Keratinocyte (primary cell): ENCODE measurements around the gene SNRPD3. TPM values are rescaled to one million over a fixed set of nuclear protein-coding genes. Genes with fewer than 3 reads are reported as not detected.
A peak's percentile ranks its signal among the peaks of the same experiment; 100 is the strongest.
"Not testable (repeated sequence)": the region's sequence is repeated elsewhere in the genome, so short reads cannot be mapped to it uniquely, and the experiment has no call there.

Experiments
- DNase-seq: peaks from one replicate; pipeline ENCODE4 v3.0.0-alpha.2; 2011; ENCODE audit warnings: low read depth, missing footprints, low spot score
- FAIRE-seq: peaks from 2 replicates; lab custom pipeline; 2011; peaks lifted over from hg19 to GRCh38; lab: Jason Lieb, UNC
- H2AFZ ChIP-seq: 2 replicates; pipeline ENCODE4 v1.6.0; 2012; ENCODE audit warnings: low read length, control low read depth, inconsistent platforms; ENCODE audit not compliant: control insufficient read depth
- H3K27ac ChIP-seq: 2 replicates; pipeline ENCODE4 v1.5.1; 2011; ENCODE audit warnings: low read length; ENCODE audit not compliant: control insufficient read depth, insufficient read depth
- H3K27me3 ChIP-seq: 3 replicates; pipeline ENCODE4 v1.6.0; 2011; ENCODE audit warnings: low read length; ENCODE audit not compliant: control insufficient read depth, insufficient read depth; ENCODE audit errors: extremely low read depth
- H3K36me3 ChIP-seq, 2 experiments: 2 replicates in 1 of 2; 3 replicates in 1 of 2; pipeline ENCODE4 v1.5.1; 2011; ENCODE audit warnings: low read length in 2 of 2, mild to moderate bottlenecking in 1 of 2; ENCODE audit not compliant: control insufficient read depth in 2 of 2, insufficient read depth in 2 of 2; ENCODE audit errors: extremely low read depth in 1 of 2
- H3K4me1 ChIP-seq: 3 replicates; pipeline ENCODE4 v1.5.1; 2011; ENCODE audit warnings: low read length; ENCODE audit not compliant: control insufficient read depth, insufficient read depth; ENCODE audit errors: extremely low read depth
- H3K4me2 ChIP-seq: 3 replicates; pipeline ENCODE4 v1.6.0; 2011; ENCODE audit warnings: low read depth, low read length; ENCODE audit not compliant: control insufficient read depth, insufficient read depth; ENCODE audit errors: extremely low read depth
- H3K4me3 ChIP-seq, 3 experiments: fragments of 200-600 bp in 1 of 3; sonication (generic) in 1 of 3; 2 replicates in 2 of 3; 3 replicates in 1 of 3; pipeline ENCODE4 v1.5.1; 2011 to 2016; ENCODE audit warnings: low read length in 3 of 3, mild to moderate bottlenecking in 3 of 3, control low read depth in 2 of 3, inconsistent platforms in 1 of 3, low read depth in 1 of 3, mixed read lengths in 1 of 3, mixed run types in 1 of 3, moderate library complexity in 1 of 3; ENCODE audit not compliant: control insufficient read depth in 2 of 3, insufficient read depth in 2 of 3; ENCODE audit errors: extremely low read depth in 1 of 3
- H3K79me2 ChIP-seq: 2 replicates; pipeline ENCODE4 v1.6.0; 2012; ENCODE audit warnings: low read length; ENCODE audit not compliant: control insufficient read depth, insufficient read depth
- H3K9ac ChIP-seq: 3 replicates; pipeline ENCODE4 v1.6.0; 2011; ENCODE audit warnings: low read length; ENCODE audit not compliant: control insufficient read depth, insufficient read depth; ENCODE audit errors: extremely low read depth
- H3K9me1 ChIP-seq: 3 replicates; pipeline ENCODE4 v1.6.0; 2011; ENCODE audit warnings: low read length; ENCODE audit not compliant: control insufficient read depth, insufficient read depth; ENCODE audit errors: extremely low read depth
- H3K9me3 ChIP-seq: 2 replicates; pipeline ENCODE4 v1.5.1; 2012; ENCODE audit warnings: low read depth, low read length; ENCODE audit not compliant: control insufficient read depth
- H4K20me1 ChIP-seq: 3 replicates; pipeline ENCODE4 v1.6.0; 2011; ENCODE audit warnings: low read length; ENCODE audit not compliant: control insufficient read depth, insufficient read depth; ENCODE audit errors: extremely low read depth
- CTCF ChIP-seq, 3 experiments: IDR thresholded peaks in 1 of 3; conservative IDR thresholded peaks in 1 of 3; optimal IDR thresholded peaks in 1 of 3; 2 replicates in 2 of 3; 3 replicates in 1 of 3; pipeline versions ENCODE3 to v1.5.1; 2011; ENCODE audit warnings: low read length in 3 of 3, mild to moderate bottlenecking in 3 of 3, moderate library complexity in 2 of 3, control low read depth in 1 of 3, inconsistent platforms in 1 of 3; ENCODE audit not compliant: insufficient read depth in 2 of 3; ENCODE audit errors: extremely low read depth in 1 of 3
- EZH2 ChIP-seq: IDR thresholded peaks from one replicate; pipeline ENCODE4 v1.6.1; 2012; ENCODE audit warnings: inconsistent platforms, mild to moderate bottlenecking, low read length, moderate library complexity
- dilution Hi-C: fragments of 300-500 bp; cut with MboI; formaldehyde crosslinking; loops from one replicate; pipeline ENCODE4 v1.7.0; 2020; ENCODE audit warnings: low sequenced_read_pairs; ENCODE audit not compliant: extremely low pct_ligation_motif_present
- polyA plus RNA-seq, 5 experiments: library from polyadenylated mRNA; depleted of rRNA in 3 of 5; stranded (reverse) in 3 of 5; stranded (forward) in 1 of 5; unstranded in 1 of 5; fragments of >200 nt; gene quantifications; 1 replicate in 1 of 5; 2 replicates in 3 of 5; 3 replicates in 1 of 5; pipeline versions ENCODE4 v1.2.1 to v1.2.3, GENCODE V29; 2011 to 2012; ENCODE audit warnings: missing spikeins in 2 of 5, low read depth in 1 of 5, low replicate concordance in 1 of 5

SNRPD3 gene
- polyA plus RNA-seq, 1 donor (not counting 4 experiments of a cell fraction or from before 2014, with no cell fraction given): 135 TPM

GRCh38 chr22:24592058-24592850 lies 36.5 kb downstream of the SNRPD3 start:
- Histone ChIP-seq H3K4me3 (peak overlapping the region; percentile 63 to 78 (median 70)), H2AFZ (peak overlapping the region; percentile 81), H3K36me3 (peaks cover 0 to 1% of the 10 kb centered on the region in 2 experiments), H3K27ac (peak overlapping the region; percentile 58), H3K9me3 (no peaks in the 10 kb centered on the region), H3K79me2 (no peaks in the 10 kb centered on the region), H3K4me1 (peaks cover 10% of the 10 kb centered on the region), H3K9me1 (no peaks in the 10 kb centered on the region), H3K9ac (peak overlapping the region; percentile 75), H4K20me1 (no peaks in the 10 kb centered on the region), H3K4me2 (peak overlapping the region; percentile 91), H3K27me3 (no peaks in the 10 kb centered on the region)
- no peak for DNase-seq
- TF ChIP-seq CTCF (optimal IDR thresholded peaks at IDR 0.05 in 1 of 3, IDR thresholded peaks at IDR 0.05 in 1 of 3, conservative IDR thresholded peaks at IDR 0.05 in 1 of 3; ENCODE audit: extremely low read depth in 1 of 3, insufficient read depth in 2 of 3, low read length in 3 of 3) (no peak), EZH2 (no peak)
- dilution Hi-C loops: no loop called here
- peak; percentile 20 for FAIRE-seq

GRCh38 chr22:24592851-24593558 lies 37.2 kb downstream of the SNRPD3 start, which contains the start of gene LRRC75B:
Gene LRRC75B, minus strand, starts transcription at chr22:24593073. Its CDS starts 34 bp downstream, at chr22:24593039.
- dilution Hi-C loops: no loop called here
- H4K20me1 ChIP-seq: no peaks in the 10 kb centered on the region
- no peaks in the 10 kb centered on the region for H3K79me2 ChIP-seq
- peaks cover 0 to 1% of the 10 kb centered on the region in 2 experiments for H3K36me3 ChIP-seq
- H3K9ac ChIP-seq: peak within 1 kb of the TSS; percentile 75
- peak within 1 kb of the TSS; percentile 81 for H2AFZ ChIP-seq
- H3K27ac ChIP-seq: peak within 1 kb of the TSS; percentile 58
- peak within 1 kb of the TSS; percentile 63 to 78 (median 70) for H3K4me3 ChIP-seq
- TF ChIP-seq EZH2 (no peak), CTCF (optimal IDR thresholded peaks at IDR 0.05 in 1 of 3, IDR thresholded peaks at IDR 0.05 in 1 of 3, conservative IDR thresholded peaks at IDR 0.05 in 1 of 3; ENCODE audit: extremely low read depth in 1 of 3, insufficient read depth in 2 of 3, low read length in 3 of 3) (no peak)
- DNase-seq: no peak
- H3K4me2 ChIP-seq: peak within 1 kb of the TSS; percentile 91
- FAIRE-seq: peak; percentile 75
- H3K9me3 ChIP-seq: no peaks in the 10 kb centered on the region
- H3K9me1 ChIP-seq: no peaks in the 10 kb centered on the region
- no peaks in the 10 kb centered on the region for H3K27me3 ChIP-seq
- H3K4me1 ChIP-seq: peaks cover 10% of the 10 kb centered on the region

GRCh38 chr22:24593559-24593835 lies 37.7 kb downstream of the SNRPD3 start:
- Histone ChIP-seq H3K4me2 (peak overlapping the region; percentile 91), H3K4me1 (peaks cover 10% of the 10 kb centered on the region), H3K9ac (peak overlapping the region; percentile 75), H3K27ac (peak overlapping the region; percentile 58)
- H3K79me2 ChIP-seq, dilution Hi-C loops, DNase-seq, H3K9me3 ChIP-seq, H3K9me1 ChIP-seq, H2AFZ ChIP-seq, H3K27me3 ChIP-seq, H4K20me1 ChIP-seq, FAIRE-seq, H3K36me3 ChIP-seq, H3K4me3 ChIP-seq: not testable (repeated sequence)
